ENCODE results near the gene TPH1. TPM values are rescaled to one million over a fixed set of nuclear protein-coding genes. Genes with fewer than 3 reads are reported as not detected.

TPH1 gene
- total RNA-seq, 1 donor from 2014 or later: 0.54 TPM

DNA sequence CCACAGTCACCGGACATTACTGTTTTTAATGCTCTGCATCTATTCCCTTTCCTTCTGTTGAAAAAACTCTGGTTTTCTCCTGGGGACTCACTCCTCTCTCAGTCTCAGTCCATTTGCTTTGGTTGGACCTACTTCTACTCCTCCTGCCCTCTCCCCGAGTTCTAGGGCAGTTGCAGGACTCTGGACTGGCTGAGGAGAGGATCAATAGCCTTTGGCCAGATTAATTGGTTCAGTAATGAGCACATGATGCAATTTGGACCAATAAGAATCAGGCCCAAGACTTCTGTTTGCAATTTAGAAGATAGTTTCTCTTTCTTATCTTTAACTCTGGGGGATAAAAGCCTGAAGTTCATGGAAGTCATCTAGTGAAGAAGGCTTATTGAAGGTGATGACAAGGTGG is 15.3 kb upstream of the TPH1 start:
- Mint-ChIP-seq H3K27me3 (ENCODE audit: low read depth) (peaks cover 5% of the 10 kb centered on the region), H3K4me1 (peaks cover 5% of the 10 kb centered on the region), H3K36me3 (no peaks in the 10 kb centered on the region), H3K27ac (no peak overlapping the region), H3K4me3 (no peak overlapping the region), H3K9me3 (no peaks in the 10 kb centered on the region)
- TF ChIP-seq, protein P1, sequence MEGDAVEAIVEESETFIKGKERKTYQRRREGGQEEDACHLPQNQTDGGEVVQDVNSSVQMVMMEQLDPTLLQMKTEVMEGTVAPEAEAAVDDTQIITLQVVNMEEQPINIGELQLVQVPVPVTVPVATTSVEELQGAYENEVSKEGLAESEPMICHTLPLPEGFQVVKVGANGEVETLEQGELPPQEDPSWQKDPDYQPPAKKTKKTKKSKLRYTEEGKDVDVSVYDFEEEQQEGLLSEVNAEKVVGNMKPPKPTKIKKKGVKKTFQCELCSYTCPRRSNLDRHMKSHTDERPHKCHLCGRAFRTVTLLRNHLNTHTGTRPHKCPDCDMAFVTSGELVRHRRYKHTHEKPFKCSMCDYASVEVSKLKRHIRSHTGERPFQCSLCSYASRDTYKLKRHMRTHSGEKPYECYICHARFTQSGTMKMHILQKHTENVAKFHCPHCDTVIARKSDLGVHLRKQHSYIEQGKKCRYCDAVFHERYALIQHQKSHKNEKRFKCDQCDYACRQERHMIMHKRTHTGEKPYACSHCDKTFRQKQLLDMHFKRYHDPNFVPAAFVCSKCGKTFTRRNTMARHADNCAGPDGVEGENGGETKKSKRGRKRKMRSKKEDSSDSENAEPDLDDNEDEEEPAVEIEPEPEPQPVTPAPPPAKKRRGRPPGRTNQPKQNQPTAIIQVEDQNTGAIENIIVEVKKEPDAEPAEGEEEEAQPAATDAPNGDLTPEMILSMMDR (IDR thresholded peaks at IDR 0.05; ENCODE audit: unreplicated experiment): no peak
- no peak for DNase-seq (ENCODE audit: low spot score in 2 of 2, unreplicated experiment in 2 of 2)

DNA sequence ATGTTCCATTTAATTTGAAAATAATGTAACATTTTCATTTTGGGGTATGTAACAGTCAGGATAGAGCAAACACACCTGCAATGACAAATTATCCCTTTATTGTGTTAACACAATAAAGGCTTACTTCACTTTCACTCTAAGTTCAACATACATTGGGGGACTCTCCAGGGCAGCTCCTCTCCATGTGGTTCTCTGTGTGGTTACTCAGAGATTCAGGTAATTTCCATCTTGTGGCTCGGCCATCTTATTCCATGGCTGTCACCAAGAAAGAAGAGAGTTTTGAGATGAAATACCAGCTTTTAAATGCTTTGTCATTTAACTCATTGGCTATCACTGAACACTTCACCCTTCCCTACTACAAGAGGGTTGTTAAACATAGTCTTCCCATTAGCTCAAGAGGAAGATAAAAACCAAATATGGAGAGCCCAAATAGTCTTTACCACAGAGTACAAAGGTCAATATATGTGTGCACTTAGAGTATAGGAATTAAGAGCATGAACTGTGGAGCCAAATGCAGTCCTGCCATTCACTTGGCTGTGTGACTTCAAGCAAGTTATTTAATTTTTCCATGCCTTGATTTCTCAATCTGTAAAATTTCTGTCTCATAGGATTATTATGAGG is 10.6 kb upstream of the TPH1 start:
- H3K36me3 Mint-ChIP-seq: no peaks in the 10 kb centered on the region
- TF ChIP-seq, protein P1 (IDR thresholded peaks at IDR 0.05; ENCODE audit: unreplicated experiment): no peak

DNA sequence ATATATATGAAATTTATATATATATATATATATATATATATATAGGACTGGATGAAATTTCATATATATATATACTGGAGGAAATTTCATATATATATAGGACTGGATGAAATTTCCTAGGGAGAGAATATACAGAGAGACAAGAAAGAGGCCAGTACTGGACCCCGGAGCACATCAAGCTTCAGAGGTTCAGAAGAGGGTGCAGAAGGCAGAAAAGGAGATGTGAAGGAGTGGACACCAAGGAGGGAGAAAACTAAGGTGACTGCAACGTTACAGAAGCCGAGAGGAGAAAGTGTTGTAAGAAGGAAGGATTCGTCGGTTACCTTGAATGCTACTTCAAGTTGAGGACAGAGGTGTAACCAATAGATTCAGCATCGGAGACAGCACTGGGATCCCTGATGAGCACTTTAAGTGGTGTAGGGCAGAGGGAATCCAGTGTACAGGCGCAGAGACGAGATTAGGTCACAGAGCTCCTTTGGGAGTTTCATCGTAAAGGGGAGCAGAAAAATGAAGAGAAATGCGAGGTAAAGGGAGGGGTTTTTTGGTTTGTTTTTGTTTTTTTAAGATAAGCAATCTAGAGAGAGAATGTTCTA is 8.5 kb upstream of the TPH1 start:
- TF ChIP-seq, protein P1 (IDR thresholded peaks at IDR 0.05; ENCODE audit: unreplicated experiment): no peak
- no peaks in the 10 kb centered on the region for H3K4me1 Mint-ChIP-seq
- H3K4me3 Mint-ChIP-seq: no peak overlapping the region
- no peak for DNase-seq (ENCODE audit: low spot score in 2 of 2, unreplicated experiment in 2 of 2)
- no peaks in the 10 kb centered on the region for H3K36me3 Mint-ChIP-seq
- peaks cover 15% of the 10 kb centered on the region for H3K27me3 Mint-ChIP-seq (ENCODE audit: low read depth)
- H3K9me3 Mint-ChIP-seq: no peaks in the 10 kb centered on the region
- H3K27ac Mint-ChIP-seq: no peak overlapping the region

More for the DNA sequence above, 10.6 kb upstream of the TPH1 start:
- DNase-seq (ENCODE audit: low spot score in 2 of 2, unreplicated experiment in 2 of 2): no peak
- Mint-ChIP-seq H3K9me3 (no peaks in the 10 kb centered on the region), H3K27me3 (ENCODE audit: low read depth) (peaks cover 14% of the 10 kb centered on the region), H3K27ac (no peak overlapping the region), H3K4me1 (no peaks in the 10 kb centered on the region), H3K4me3 (no peak overlapping the region)

DNA sequence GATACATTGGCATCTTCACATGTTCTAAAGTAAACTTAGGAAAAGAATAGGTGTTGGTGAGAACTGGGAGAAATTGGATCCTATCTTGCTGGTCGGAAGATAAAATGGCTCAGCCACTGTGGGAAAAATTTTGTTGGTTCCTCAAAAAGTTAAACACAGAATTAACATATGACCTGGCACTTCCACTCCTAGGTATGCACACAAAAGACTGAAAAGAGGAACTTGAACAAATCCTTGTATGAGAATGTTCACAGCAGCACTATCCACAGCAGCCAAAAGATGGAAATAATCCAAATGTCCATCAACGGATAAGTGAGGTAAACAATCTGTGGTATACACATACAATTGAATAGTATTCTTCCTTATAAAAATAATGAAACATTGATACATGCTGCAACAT is 4.8 kb upstream of the TPH1 start:
- H3K9me3 Mint-ChIP-seq: peaks cover 14% of the 10 kb centered on the region
- H3K4me3 Mint-ChIP-seq: no peak overlapping the region
- H3K36me3 Mint-ChIP-seq: peaks cover 2% of the 10 kb centered on the region
- peaks cover 3% of the 10 kb centered on the region for H3K4me1 Mint-ChIP-seq
- no peak for DNase-seq (ENCODE audit: low spot score in 2 of 2, unreplicated experiment in 2 of 2)
- H3K27ac Mint-ChIP-seq: no peak overlapping the region
- H3K27me3 Mint-ChIP-seq (ENCODE audit: low read depth): peaks cover 47% of the 10 kb centered on the region
- TF ChIP-seq, protein P1 (IDR thresholded peaks at IDR 0.05; ENCODE audit: unreplicated experiment): no peak

DNA sequence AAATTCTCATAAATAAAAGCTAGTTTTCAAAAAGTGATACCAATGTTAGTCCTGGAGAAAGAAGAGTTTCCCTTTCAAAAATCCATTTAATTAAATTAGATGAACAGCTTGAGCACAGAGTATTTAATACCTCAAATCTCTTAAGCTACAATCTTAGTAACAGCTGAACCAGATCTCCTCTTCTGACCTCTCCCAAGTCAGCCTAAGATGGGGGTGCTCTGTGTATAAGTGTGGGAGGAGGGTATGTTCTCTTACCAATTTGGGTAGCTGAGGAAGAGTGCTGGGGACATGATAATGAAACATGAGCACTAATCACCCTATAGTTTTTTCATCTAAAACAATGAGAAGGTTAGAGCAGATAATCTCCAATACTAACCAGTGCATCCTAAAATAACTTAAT is 9.6 kb downstream of the TPH1 start:
- Mint-ChIP-seq H3K4me1 (no peaks in the 10 kb centered on the region), H3K9me3 (no peaks in the 10 kb centered on the region), H3K27me3 (ENCODE audit: low read depth) (peaks cover 48% of the 10 kb centered on the region), H3K4me3 (no peak overlapping the region), H3K36me3 (no peaks in the 10 kb centered on the region), H3K27ac (no peak overlapping the region)
- no peak for DNase-seq (ENCODE audit: low spot score in 2 of 2, unreplicated experiment in 2 of 2)
- TF ChIP-seq, protein P1 (IDR thresholded peaks at IDR 0.05; ENCODE audit: unreplicated experiment): no peak

All from mesothelial cell of epicardium (in vitro differentiated cells).